HAP-1 (cell line): ENCODE results near the gene RAD51B.
"Not testable (repeated sequence)": the region's sequence is repeated elsewhere in the genome, so short reads cannot be mapped to it uniquely, and the experiment has no call there.

Source experiments
- DNase-seq, 2 experiments: peaks; one replicate each; pipeline ENCODE4 v3.0.0-alpha.2; 2016 to 2020; ENCODE audit warnings: low spot score in 2 of 2
- H3K27me3 ChIP-seq: fragments of 250-450 bp; sonication (Bioruptor Pico); 2 replicates; pipeline ENCODE4 v1.5.1; 2020; ENCODE audit warnings: low read depth, mild to moderate bottlenecking, moderate library complexity
- H3K36me3 ChIP-seq: fragments of 250-450 bp; sonication (Bioruptor Pico); replicated peaks from 2 replicates; pipeline ENCODE4 v1.5.1; 2020; ENCODE audit warnings: mild to moderate bottlenecking
- H3K4me1 ChIP-seq: fragments of 250-450 bp; sonication (Bioruptor Pico); 2 replicates; pipeline ENCODE4 v1.5.1; 2020; ENCODE audit warnings: mild to moderate bottlenecking
- H3K4me3 ChIP-seq: fragments of 250-450 bp; sonication (Bioruptor Pico); 2 replicates; pipeline ENCODE4 v1.5.1; 2020; ENCODE audit warnings: mild to moderate bottlenecking, moderate library complexity
- H3K9me3 ChIP-seq: fragments of 250-450 bp; sonication (Bioruptor Pico); 2 replicates; pipeline ENCODE4 v1.5.1; 2020; ENCODE audit warnings: mild to moderate bottlenecking, moderate library complexity
- in situ Hi-C: fragments of 300-500 bp; cut with MboI; formaldehyde crosslinking; loops from 3 replicates; pipeline ENCODE4 v1.14.3; 2020; ENCODE audit warnings: low sequenced_read_pairs, inconsistent platforms, mixed read lengths

RAD51B gene

DNA sequence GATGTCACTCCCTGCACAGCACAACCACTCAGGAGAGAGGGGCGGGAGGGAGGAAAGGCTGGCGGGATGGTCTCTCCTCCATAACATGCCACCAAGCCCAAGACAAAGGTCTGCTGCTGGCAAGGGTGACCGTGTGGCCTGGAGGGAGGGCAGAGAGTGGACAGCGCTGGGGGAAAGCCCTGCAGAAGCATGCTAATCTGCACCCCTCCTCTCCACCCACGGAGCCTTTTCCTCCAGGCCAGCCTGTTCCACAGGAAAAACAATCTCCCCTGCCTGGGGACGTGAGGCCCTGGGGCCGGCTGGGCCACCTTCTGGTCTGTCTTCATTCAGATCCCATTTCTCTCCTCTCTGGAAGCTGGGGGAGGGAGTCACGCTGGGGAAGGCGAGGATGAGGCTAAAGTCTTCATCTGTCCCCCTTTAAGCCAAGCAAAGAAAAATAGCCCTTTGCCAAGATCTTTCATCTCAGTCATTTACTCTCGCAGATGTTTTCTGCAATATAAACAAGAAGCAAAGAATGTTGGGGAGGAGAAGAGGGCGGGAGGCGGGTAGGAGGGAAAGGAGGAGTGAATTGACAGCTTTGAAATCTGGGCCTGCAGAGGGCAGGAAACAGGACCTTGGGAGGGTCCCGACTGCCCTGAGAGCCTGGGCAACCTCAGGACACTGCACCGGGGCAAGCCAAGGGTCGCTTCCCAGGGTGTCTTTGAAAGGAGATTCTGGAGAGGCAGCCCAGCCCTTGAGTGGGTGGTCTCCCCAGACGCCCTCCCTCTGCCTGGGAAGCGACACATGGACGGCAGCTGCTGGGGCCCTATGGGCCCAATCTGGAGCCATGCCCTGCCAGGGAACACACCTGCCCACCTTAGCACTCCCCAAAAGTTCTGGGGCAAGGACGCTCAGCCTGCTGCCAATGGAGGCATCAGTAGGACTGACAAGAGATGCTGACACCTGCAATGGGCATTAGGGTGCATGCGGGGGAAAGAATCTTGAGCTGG lies 839.7 kb downstream of the RAD51B start:
- in situ Hi-C loops = no loop called here
- no peak overlapping the region for H3K4me3 ChIP-seq
- no peak for DNase-seq
- no peaks in the 10 kb centered on the region for H3K36me3 ChIP-seq
- H3K9me3 ChIP-seq = no peaks in the 10 kb centered on the region
- H3K27me3 ChIP-seq = no peaks in the 10 kb centered on the region
- no peaks in the 10 kb centered on the region for H3K4me1 ChIP-seq

DNA sequence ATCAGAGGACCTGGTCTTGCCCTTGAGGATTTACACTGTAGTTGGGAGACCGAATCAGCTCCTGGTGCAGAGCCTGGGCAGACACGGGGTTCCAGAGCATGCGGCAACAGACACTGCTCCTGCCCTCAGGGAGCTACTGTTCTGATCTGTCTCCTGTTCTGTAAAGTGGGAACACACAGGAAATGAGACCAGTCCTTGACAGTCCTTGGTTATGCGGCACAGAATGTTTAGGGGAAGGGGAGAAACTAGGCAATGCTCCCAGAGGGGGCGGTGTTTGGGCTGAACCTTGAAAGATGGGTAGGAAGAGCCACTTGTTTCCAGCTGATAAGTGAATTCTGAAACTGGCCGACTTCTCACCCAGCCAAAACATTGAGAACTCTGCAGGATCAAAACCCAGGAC lies 840.9 kb downstream of the RAD51B start:
- H3K36me3 ChIP-seq = no peaks in the 10 kb centered on the region
- H3K27me3 ChIP-seq = no peaks in the 10 kb centered on the region
- in situ Hi-C loops = no loop called here
- no peaks in the 10 kb centered on the region for H3K9me3 ChIP-seq
- DNase-seq = no peak
- no peak overlapping the region for H3K4me3 ChIP-seq
- no peaks in the 10 kb centered on the region for H3K4me1 ChIP-seq

DNA sequence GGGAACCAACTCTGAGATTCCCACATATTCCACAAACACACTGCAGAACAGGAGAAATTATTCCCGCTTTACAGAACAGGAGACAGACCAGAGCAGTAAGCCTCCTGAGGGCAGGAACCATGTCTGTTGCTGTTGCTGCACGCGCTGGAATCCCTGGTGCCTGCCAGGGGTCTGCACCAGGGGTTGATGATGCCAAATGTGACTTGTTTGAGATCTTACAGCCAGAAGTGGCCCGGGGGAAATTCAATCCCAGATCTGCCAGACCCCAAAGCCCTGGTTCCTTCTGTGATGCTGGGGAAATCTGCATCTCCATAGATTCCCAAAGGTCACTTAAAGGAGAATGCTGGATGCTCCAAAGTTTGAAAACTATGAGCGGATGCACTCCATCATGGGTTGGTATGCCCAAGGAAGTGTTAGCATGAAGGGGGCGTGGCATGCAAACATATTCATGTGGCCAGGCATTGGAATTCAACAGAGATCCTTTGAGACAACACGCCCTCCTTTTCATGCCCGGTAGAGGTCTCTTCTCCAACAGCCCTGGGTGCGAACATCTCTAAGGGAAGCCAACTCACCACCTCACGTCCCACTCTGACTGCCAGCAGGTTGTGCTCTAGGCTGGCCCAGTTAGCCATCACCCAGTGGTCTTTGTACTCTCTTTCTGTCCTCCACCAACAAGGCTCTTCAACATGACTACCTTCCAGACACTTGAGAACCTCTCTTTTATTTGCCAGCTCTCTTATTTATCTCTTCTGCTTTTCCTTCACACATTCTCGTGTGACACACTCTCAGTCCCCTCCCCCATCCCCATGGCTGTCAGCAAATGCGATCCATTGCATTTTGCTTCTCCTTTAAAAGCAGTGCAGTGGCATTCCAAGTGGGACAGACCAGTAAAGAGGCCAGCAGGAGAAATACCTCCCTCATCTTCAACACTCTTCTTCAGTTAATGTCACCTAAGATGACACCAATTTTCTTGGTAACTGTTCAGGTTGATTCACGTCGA lies 841.9 kb downstream of the RAD51B start:
- Histone ChIP-seq H3K4me1 (no peaks in the 10 kb centered on the region), H3K9me3 (no peaks in the 10 kb centered on the region), H3K27me3 (no peaks in the 10 kb centered on the region), H3K4me3 (no peak overlapping the region), H3K36me3 (no peaks in the 10 kb centered on the region)
- in situ Hi-C loops = no loop called here
- DNase-seq = no peak

DNA sequence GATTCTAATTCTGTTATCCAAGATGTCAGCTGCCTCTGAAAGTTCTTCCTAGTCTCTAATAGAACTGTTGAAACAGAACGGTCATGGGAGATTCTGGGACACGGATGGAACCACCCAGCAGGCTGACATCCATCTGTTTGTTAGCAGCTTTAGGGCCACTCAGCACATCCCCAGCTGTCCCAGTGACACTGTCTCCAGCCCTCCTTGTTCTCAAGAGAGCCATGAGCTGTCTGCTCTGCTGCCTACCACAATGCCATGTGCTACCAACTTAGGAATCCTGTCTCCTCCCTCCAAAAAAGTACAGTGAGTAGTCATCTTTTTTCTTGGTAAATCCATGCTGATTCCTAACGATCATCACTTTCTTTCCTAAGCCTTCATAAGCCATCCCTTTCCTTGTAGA lies 842.8 kb downstream of the RAD51B start:
- in situ Hi-C loops = no loop called here
- no peak for DNase-seq
- no peak overlapping the region for H3K4me3 ChIP-seq
- H3K27me3 ChIP-seq = no peaks in the 10 kb centered on the region
- no peaks in the 10 kb centered on the region for H3K4me1 ChIP-seq
- H3K9me3 ChIP-seq = no peaks in the 10 kb centered on the region
- no peaks in the 10 kb centered on the region for H3K36me3 ChIP-seq

DNA sequence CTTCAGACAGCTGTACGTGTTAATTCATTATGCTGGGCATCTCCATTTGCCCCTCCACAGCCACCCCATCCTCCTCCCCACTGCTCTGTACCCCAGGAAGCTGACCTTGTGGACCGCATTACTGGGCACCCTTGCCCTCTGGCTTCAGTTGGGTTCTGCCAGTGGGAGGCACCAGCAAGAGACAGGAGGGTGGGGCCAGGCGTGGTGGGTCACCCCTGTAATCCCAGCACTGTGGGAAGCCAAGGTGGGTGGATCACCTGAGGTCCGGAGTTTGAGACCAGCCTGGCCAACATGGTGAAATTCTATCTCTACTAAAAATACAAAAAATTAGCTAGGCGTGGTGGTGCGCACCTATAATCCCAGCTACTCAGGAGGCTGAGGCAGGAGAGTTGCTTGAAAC lies 843.2 kb downstream of the RAD51B start:
- H3K9me3 ChIP-seq, H3K4me3 ChIP-seq, in situ Hi-C loops, H3K36me3 ChIP-seq, H3K27me3 ChIP-seq, DNase-seq, H3K4me1 ChIP-seq: not testable (repeated sequence)

DNA sequence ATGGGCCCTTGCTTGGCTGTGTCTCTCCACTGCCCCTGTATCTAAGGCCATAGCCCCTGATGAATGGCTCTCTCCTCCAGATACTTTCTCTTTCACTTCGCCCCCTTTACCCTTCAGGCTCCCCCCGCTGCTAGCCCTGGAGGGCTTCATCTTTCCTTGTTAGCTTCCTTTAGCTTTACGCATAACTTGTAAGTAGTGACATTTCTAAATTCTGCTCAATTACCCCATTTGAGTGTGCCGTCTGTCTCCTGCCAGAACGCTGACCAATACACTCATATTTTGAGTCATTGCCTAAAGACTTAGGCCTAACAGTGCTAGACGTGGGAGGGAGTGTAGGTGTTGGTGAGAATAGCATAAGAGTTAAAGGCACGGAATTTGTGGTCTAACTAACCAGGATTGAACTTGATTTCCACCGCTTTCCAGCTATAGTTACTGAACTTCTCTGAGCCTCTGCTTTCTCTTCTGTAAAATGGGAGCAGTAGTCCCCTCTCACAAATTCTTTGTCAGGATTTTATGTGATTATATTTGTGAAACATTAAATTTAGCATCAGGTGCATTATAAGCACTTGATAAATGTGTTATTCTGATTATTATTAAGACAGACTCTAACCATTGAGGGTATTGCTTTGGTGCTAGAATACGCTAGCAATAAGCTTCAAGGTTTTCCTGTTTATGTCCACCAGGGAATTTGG lies 844.0 kb downstream of the RAD51B start:
- H3K27me3 ChIP-seq = no peaks in the 10 kb centered on the region
- no peaks in the 10 kb centered on the region for H3K36me3 ChIP-seq
- H3K4me3 ChIP-seq = no peak overlapping the region
- in situ Hi-C loops = no loop called here
- H3K9me3 ChIP-seq = no peaks in the 10 kb centered on the region
- DNase-seq = no peak
- H3K4me1 ChIP-seq = no peaks in the 10 kb centered on the region

DNA sequence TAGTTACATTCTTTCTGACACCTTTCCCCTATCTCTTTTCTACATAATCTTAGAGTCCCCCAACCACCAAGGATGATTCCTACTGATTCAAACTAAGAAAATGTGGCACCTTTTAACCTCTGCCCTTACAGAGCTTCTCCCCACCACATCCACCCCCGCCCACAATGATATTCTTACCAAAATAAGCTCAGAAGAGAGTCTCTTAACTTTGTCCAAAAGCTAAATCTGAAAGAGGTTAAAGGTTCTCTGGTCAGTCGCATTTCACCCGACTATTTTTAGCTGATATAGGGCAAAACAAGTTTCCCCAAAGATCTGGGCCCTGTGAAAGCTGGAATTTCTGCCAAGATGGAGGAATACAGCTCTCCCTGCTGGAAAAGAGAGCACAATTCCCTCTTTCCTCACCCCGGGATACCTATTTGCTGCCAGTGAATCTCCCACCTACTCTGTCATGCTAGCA lies 844.7 kb downstream of the RAD51B start:
- DNase-seq = no peak
- in situ Hi-C loops = no loop called here

DNA sequence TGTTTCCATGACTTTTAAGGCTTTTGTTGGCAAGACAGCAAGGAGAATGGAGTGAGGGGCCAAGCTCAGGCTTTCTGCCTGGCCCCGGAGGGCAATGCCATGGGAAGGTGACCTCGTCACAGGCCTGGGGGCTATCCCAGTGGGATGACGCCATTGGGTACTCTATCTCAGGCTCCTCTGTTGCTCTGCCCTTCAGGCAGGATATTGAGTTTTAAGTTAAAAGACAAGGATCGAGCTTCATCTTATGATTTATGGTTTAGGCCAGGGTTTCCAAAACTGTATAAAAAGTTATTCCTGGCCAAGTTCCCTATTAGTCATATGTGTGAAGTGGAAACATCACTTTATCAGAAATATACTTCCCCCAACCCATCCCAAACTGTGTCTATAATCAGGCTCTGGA lies 845.6 kb downstream of the RAD51B start:
- H3K36me3 ChIP-seq = no peaks in the 10 kb centered on the region
- no peak for DNase-seq
- no peaks in the 10 kb centered on the region for H3K4me1 ChIP-seq
- no peaks in the 10 kb centered on the region for H3K27me3 ChIP-seq
- in situ Hi-C loops = no loop called here
- H3K4me3 ChIP-seq = no peak overlapping the region
- H3K9me3 ChIP-seq = no peaks in the 10 kb centered on the region

More for the DNA sequence above, 844.7 kb downstream of the RAD51B start:
- Histone ChIP-seq H3K36me3 (no peaks in the 10 kb centered on the region), H3K4me1 (no peaks in the 10 kb centered on the region), H3K9me3 (no peaks in the 10 kb centered on the region), H3K27me3 (no peaks in the 10 kb centered on the region), H3K4me3 (no peak overlapping the region)

DNA sequence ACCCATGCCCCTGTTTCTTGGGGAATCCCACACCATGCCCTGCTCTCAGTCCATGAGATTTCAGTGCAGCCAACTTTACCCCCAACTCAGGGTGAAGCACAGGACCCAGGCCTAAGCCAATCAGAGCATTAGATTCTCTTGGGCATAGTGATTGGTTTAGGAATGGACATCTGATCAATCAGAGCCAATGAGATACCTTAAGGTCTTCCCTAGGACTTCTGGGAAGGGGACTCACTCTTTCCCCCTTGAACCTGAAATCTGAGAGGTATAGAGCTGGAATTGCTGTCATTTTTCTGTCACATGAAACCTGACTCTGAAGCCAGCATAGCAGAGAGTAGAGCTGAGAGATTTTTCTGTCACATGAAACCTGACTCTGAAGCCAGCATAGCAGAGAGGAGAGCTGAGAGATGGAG lies 846.2 kb downstream of the RAD51B start:
- H3K4me3 ChIP-seq = no peak overlapping the region
- H3K27me3 ChIP-seq = no peaks in the 10 kb centered on the region
- no peak for DNase-seq
- in situ Hi-C loops = no loop called here
- no peaks in the 10 kb centered on the region for H3K9me3 ChIP-seq
- no peaks in the 10 kb centered on the region for H3K4me1 ChIP-seq
- H3K36me3 ChIP-seq = no peaks in the 10 kb centered on the region

DNA sequence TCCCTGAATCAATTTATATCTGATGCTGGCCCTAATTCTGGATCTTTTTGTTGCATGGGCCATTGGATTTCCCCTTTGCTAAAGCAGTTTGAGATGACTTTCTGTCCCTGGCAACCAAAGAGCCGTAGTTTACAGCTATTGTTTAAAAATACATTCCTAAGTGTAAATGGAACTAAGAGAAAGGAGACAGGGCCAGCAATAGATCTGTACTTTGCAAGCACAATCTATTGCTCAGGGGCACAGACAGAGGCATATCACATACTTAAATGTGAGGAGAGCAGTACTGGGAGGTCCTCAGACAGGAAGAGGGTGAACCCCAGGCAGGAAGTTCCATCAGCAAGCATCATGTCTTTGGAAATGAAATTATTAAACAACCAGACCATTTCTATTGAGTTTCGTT lies 846.7 kb downstream of the RAD51B start:
- H3K27me3 ChIP-seq = no peaks in the 10 kb centered on the region
- no peaks in the 10 kb centered on the region for H3K36me3 ChIP-seq
- no peak overlapping the region for H3K4me3 ChIP-seq
- H3K4me1 ChIP-seq = no peaks in the 10 kb centered on the region
- in situ Hi-C loops = no loop called here
- DNase-seq = no peak
- H3K9me3 ChIP-seq = no peaks in the 10 kb centered on the region

DNA sequence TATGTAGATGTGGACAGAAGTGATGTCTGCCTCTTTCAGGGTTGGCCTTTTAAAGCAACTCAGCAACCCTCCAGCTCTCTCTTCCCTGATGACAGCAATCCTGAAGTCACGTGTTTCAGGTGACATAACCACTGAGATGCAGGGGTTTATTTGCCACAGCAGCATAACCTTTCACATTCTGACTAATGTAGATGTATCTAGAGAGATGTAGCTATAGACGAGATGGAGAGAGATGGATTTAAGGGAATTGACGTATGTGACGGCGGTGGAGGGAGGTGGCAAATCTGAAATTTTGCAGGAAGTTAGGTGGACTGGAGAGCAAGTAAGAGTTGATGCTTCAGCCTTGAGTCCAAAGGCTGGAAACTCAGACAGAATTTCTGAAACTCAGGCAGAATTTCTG lies 847.3 kb downstream of the RAD51B start:
- no peak for DNase-seq
- no peaks in the 10 kb centered on the region for H3K9me3 ChIP-seq
- H3K36me3 ChIP-seq = no peaks in the 10 kb centered on the region
- H3K27me3 ChIP-seq = no peaks in the 10 kb centered on the region
- in situ Hi-C loops = no loop called here
- H3K4me3 ChIP-seq = no peak overlapping the region
- H3K4me1 ChIP-seq = no peaks in the 10 kb centered on the region

DNA sequence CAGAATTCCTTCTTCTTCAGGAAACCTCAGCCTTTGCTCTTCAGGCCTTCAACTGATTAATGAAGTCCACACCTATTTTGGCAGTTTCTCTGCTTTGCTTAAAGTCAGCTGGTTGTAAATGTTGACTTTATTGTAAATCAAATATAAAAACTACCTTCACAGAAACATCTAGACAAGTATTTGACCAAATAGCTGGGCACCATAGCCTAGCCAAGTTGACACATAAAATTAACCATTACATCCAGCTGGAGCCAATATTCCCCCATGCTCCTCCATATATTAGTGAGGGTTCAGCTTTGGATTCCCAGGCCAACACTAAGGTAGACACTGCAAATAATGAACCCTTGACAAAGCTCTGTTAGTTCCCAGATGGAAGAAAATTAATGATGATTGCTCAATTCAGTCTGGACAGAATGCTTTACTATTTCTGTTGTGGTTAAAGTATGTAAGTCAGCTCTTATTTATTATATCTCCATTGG lies 847.8 kb downstream of the RAD51B start:
- in situ Hi-C loops = no loop called here
- no peaks in the 10 kb centered on the region for H3K27me3 ChIP-seq
- no peak for DNase-seq
- no peaks in the 10 kb centered on the region for H3K4me1 ChIP-seq
- no peak overlapping the region for H3K4me3 ChIP-seq
- no peaks in the 10 kb centered on the region for H3K36me3 ChIP-seq
- no peaks in the 10 kb centered on the region for H3K9me3 ChIP-seq

DNA sequence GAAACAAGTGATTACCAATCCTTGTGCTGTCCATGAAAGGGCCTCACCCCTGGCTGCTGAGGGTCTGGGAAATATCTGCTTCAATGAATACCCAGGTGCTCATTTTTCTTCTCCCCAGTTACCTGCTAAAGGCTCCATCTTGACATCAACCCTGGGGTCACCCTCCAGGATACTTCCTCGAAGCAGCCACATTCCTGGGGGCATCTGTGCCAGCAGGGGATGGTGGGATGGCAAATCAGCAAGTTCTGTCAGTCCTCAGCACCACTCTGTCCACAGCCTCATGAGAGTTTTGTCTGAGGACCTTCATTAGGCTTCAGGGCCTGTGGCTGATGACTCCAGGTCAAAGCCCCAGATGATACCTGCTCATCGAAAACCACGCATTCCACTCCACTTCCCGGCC lies 848.4 kb downstream of the RAD51B start:
- H3K4me1 ChIP-seq = no peaks in the 10 kb centered on the region
- H3K36me3 ChIP-seq = no peaks in the 10 kb centered on the region
- no peak overlapping the region for H3K4me3 ChIP-seq
- in situ Hi-C loops = no loop called here
- no peak for DNase-seq
- no peaks in the 10 kb centered on the region for H3K27me3 ChIP-seq
- no peaks in the 10 kb centered on the region for H3K9me3 ChIP-seq
